Hematopoietic multipotent progenitor cell treated with erythropoietin and hydrocortisone succinate and interleukin-3 and kit ligand, for 8 days (in vitro differentiated cells): ENCODE results near the gene PECR.
"Not testable (repeated sequence)": the region's sequence is repeated elsewhere in the genome, so short reads cannot be mapped to it uniquely, and the experiment has no call there.

Experiments used
- DNase-seq: peaks from one replicate; pipeline ENCODE4 v3.0.0-alpha.2; 2015

The PECR gene

GRCh38 chr2:215998636-215999035 is 83.0 kb downstream of the PECR start:
- DNase-seq: no peak

- no peak for DNase-seq
These were observed 84.4 kb downstream of the PECR start for GRCh38 chr2:215997219-215997618.

GRCh38 chr2:215994911-215995310 is 86.7 kb downstream of the PECR start:
- no peak for DNase-seq

- not testable (repeated sequence) for DNase-seq
These were observed 92.9 kb downstream of the PECR start for GRCh38 chr2:215988556-215989207.
